Measurements from ENCODE around the gene SERF1B.
"Not testable (repeated sequence)": the region's sequence is repeated elsewhere in the genome, so short reads cannot be mapped to it uniquely, and the experiment has no call there.

GRCh38 chr5:69995535-69995934 lies 29.5 kb upstream of the SERF1B start:
- not testable (repeated sequence) for TF ChIP-seq REST, RAD21 (IDR thresholded peaks at IDR 0.05)
